DMS153 treated with DMSO at 0.1 percent for 48 hours (cell line): ENCODE data around the gene CLMN.
"Not testable (repeated sequence)": the region's sequence is repeated elsewhere in the genome, so short reads cannot be mapped to it uniquely, and the experiment has no call there.

Source experiments
- DNase-seq: peaks from one replicate; lab custom pipeline; 2025; ENCODE audit not compliant: unreplicated experiment; lab: John Stamatoyannopoulos, UW

CLMN gene

GRCh38 chr14:95197551-95197950 lies 122.2 kb downstream of the CLMN start:
- no peak for DNase-seq

- DNase-seq = no peak
Observed at GRCh38 chr14:95196826-95197545, 122.7 kb downstream of the CLMN start.

GRCh38 chr14:95196268-95196667 lies 123.4 kb downstream of the CLMN start:
- DNase-seq = no peak

- no peak for DNase-seq
Observed at GRCh38 chr14:95195031-95195430, 124.7 kb downstream of the CLMN start.

GRCh38 chr14:95193081-95193480 lies 126.6 kb downstream of the CLMN start:
- DNase-seq = no peak

GRCh38 chr14:95192311-95192710 lies 127.4 kb downstream of the CLMN start:
- no peak for DNase-seq

- DNase-seq = no peak
Observed at GRCh38 chr14:95191445-95192199, 128.1 kb downstream of the CLMN start.

- no peak for DNase-seq
Observed at GRCh38 chr14:95190857-95191256, 128.9 kb downstream of the CLMN start.

- DNase-seq = no peak
Observed at GRCh38 chr14:95190346-95190840, 129.3 kb downstream of the CLMN start.

- no peak for DNase-seq
Observed at GRCh38 chr14:95189367-95190132, 130.2 kb downstream of the CLMN start.

- DNase-seq = no peak
Observed at GRCh38 chr14:95188380-95188779, 131.3 kb downstream of the CLMN start.

- DNase-seq = no peak
Observed at GRCh38 chr14:95185767-95186392, 133.8 kb downstream of the CLMN start.

GRCh38 chr14:95185033-95185766 lies 134.5 kb downstream of the CLMN start:
- no peak for DNase-seq

GRCh38 chr14:95184413-95184790 lies 135.3 kb downstream of the CLMN start:
- no peak for DNase-seq

GRCh38 chr14:95183532-95184412 lies 135.9 kb downstream of the CLMN start:
- DNase-seq = no peak

GRCh38 chr14:95183082-95183481 lies 136.6 kb downstream of the CLMN start:
- DNase-seq = no peak

- DNase-seq = no peak
Observed at GRCh38 chr14:95182379-95182778, 137.3 kb downstream of the CLMN start.

- DNase-seq = no peak
Observed at GRCh38 chr14:95180966-95181741, 138.6 kb downstream of the CLMN start.

- DNase-seq = not testable (repeated sequence)
Observed at GRCh38 chr14:95175670-95176069, 144.0 kb downstream of the CLMN start.
